ENCODE data around the gene SCFD2. TPM values are rescaled to one million over a fixed set of nuclear protein-coding genes. Genes with fewer than 3 reads are reported as not detected.
A peak's percentile ranks its signal among the peaks of the same experiment; 100 is the strongest.
"Not testable (repeated sequence)": the region's sequence is repeated elsewhere in the genome, so short reads cannot be mapped to it uniquely, and the experiment has no call there.

The SCFD2 gene
- total and polyA plus RNA-seq, 7 experiments from 2014 or later: 13.4 to 32.8 (median 20.8) TPM

DNA sequence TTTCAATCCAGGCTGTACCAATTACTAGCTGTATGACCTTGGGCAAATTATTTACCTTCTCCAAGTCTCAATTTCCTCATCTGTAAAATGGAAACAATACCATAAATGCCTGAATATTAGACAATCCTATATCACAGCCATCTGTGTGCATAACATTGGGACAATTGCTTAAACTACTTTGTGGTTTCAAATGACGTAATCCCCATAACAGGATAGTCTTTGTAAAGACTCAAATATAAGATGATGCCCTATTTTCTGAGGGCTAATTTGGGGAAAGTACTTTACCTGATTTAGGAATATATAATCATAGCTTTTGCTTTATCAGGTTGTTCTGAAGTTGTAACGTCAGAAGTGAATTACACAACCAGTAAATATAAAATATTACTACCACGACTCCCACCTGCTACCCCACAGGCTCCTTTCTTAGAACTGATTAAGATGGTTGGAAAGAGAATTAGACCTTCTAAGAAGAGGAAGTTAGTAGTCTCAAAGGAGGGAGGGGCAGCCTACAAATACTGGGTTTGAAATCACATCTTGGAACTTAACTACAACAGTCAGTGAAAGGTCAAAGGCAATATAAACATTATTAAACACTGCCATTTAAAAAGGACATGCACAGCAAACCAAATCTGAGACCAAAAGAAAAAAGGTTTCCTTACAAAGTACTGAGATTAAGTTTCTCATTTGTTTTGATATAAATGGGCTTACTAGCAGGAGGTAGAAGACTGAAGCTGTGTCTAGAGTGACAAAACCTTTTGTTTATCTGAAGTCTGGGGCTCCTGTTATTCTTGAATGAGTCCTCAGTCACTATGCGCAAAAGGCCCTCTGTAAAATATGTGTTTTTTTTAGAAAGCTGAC lies 215.0 kb downstream of the SCFD2 start:
- Histone ChIP-seq H3K4me1 (ENCODE audit: control insufficient read depth in 2 of 2, insufficient read depth in 2 of 2, low read length in 2 of 2) (no peaks in the 10 kb centered on the region), H3K27ac (ENCODE audit: low read depth, low read length) (no peak overlapping the region), H3K36me3 (ENCODE audit: control insufficient read depth in 2 of 3, insufficient read depth in 3 of 3, low read length in 3 of 3) (peaks cover 0 to 5% (median 0%) of the 10 kb centered on the region in 3 experiments), H3K9me3 (ENCODE audit: control insufficient read depth in 2 of 3, low read length in 3 of 3) (no peaks in the 10 kb centered on the region), H3K4me3 (ENCODE audit: low read length) (no peak overlapping the region), H3K27me3 (ENCODE audit: control insufficient read depth in 2 of 2, insufficient read depth in 2 of 2, low read length in 2 of 2) (no peaks in the 10 kb centered on the region)
- ChIA-PET CTCF (no interaction called here), POLR2A (interaction anchor here (0.6 kb wide), 1 partner anchor 31 kb away, joined by 3 read pairs; no protein-coding TSS in a partner anchor)
- DNase-seq (no peak), ATAC-seq (no peak)
- Mint-ChIP-seq H3K9me3 (peaks cover 0 to 13% (median 5%) of the 10 kb centered on the region in 11 donors), H3K27me3 (no peaks in the 10 kb centered on the region), H3K36me3 (peaks cover 7 to 53% (median 40%) of the 10 kb centered on the region in 5 donors), H3K27ac (peak overlapping the region in 2 of 9 donors; percentile 32 to 52), H3K4me1 (peaks cover 0 to 6% (median 0%) of the 10 kb centered on the region in 7 donors), H3K4me3 (no peak overlapping the region)
- intact Hi-C loops (cut with micrococcal nuclease): no loop called here

DNA sequence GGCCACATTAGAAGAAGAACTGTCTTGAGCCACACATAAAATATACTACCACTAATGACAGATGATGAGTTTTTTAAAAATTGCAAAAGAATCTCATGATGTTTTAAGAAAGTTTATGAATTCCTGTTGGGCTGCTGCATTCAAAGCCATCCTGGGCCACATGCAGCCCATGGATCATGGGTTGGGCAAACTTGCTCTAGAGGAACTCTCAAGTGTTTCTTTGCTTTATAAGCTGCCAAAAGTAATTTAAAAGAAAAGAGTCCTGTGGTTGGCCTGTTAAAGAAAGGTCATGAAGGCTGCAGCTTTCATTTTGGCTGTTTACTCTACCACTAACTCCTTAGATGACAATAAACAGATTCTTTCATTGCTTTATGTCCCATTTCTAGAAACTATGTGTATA lies 218.2 kb downstream of the SCFD2 start:
- Histone ChIP-seq H3K4me1 (ENCODE audit: control insufficient read depth in 2 of 2, insufficient read depth in 2 of 2, low read length in 2 of 2) (no peaks in the 10 kb centered on the region), H3K36me3 (ENCODE audit: control insufficient read depth in 2 of 3, insufficient read depth in 3 of 3, low read length in 3 of 3) (peaks cover 0 to 10% (median 7%) of the 10 kb centered on the region in 3 experiments), H3K27me3 (ENCODE audit: control insufficient read depth in 2 of 2, insufficient read depth in 2 of 2, low read length in 2 of 2) (no peaks in the 10 kb centered on the region), H3K27ac (ENCODE audit: low read depth, low read length) (no peak overlapping the region), H3K4me3 (ENCODE audit: low read length) (no peak overlapping the region), H3K9me3 (ENCODE audit: control insufficient read depth in 2 of 3, low read length in 3 of 3) (no peaks in the 10 kb centered on the region)
- no peaks in the 10 kb centered on the region for H3K9me3 Mint-ChIP-seq
- no peak overlapping the region for H3K27ac Mint-ChIP-seq
- ChIA-PET CTCF (interaction anchor here (0.6 kb wide), 1 partner anchor 46 kb away, joined by 3 read pairs; no protein-coding TSS in a partner anchor), POLR2A (no interaction called here)
- DNase-seq (no peak), ATAC-seq (no peak)
- H3K36me3 Mint-ChIP-seq: peaks cover 0 to 47% (median 25%) of the 10 kb centered on the region in 5 donors
- intact Hi-C loops (cut with micrococcal nuclease): no loop called here
- H3K4me3 Mint-ChIP-seq: no peak overlapping the region
- no peaks in the 10 kb centered on the region for H3K27me3 Mint-ChIP-seq
- H3K4me1 Mint-ChIP-seq: peaks cover 0 to 3% (median 0%) of the 10 kb centered on the region in 7 donors

DNA sequence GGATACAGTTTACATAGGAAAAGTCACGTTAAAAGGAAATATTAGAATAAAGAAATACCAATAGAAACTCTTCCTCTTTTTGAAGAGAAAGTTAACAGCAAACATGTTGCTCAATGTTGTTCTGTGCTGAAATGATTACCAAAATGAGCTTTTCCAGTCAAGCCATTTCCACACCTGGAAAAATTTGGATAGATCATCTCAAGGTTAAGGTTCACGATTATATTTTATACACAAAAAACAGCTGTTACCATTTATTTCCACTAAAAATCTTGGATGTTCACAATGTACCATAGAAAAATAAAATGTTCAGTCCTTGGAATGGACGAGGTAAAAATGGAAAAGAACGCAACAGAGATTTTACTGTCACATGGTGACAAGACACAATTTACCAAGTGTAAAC lies 218.7 kb downstream of the SCFD2 start:
- no peak overlapping the region for H3K4me3 ChIP-seq (ENCODE audit: low read length)
- H3K36me3 Mint-ChIP-seq: peaks cover 0 to 52% (median 25%) of the 10 kb centered on the region in 5 donors

GRCh38 chr4:53141308-53141707 lies 224.6 kb downstream of the SCFD2 start:
- intact Hi-C loops (cut with micrococcal nuclease): no loop called here
- no peak for ATAC-seq
- H3K4me3 Mint-ChIP-seq: no peak overlapping the region
- no peak overlapping the region for H3K27ac ChIP-seq (ENCODE audit: low read depth, low read length)
- DNase-seq: no peak
- CTCF ChIA-PET: no interaction called here
- H3K9me3 Mint-ChIP-seq: peaks cover 0 to 18% (median 2%) of the 10 kb centered on the region in 11 donors
- H3K27me3 ChIP-seq (ENCODE audit: control insufficient read depth in 2 of 2, insufficient read depth in 2 of 2, low read length in 2 of 2): no peaks in the 10 kb centered on the region
- peaks cover 0 to 14% (median 0%) of the 10 kb centered on the region in 7 donors for H3K4me1 Mint-ChIP-seq
- H3K9me3 ChIP-seq (ENCODE audit: control insufficient read depth in 2 of 3, low read length in 3 of 3): no peaks in the 10 kb centered on the region
- H3K4me1 ChIP-seq (ENCODE audit: control insufficient read depth in 2 of 2, insufficient read depth in 2 of 2, low read length in 2 of 2): no peaks in the 10 kb centered on the region
- peaks cover 0 to 57% (median 45%) of the 10 kb centered on the region in 5 donors for H3K36me3 Mint-ChIP-seq
- POLR2A ChIA-PET: no interaction called here
- H3K27me3 Mint-ChIP-seq: no peaks in the 10 kb centered on the region
- peaks cover 0 to 10% (median 7%) of the 10 kb centered on the region in 3 experiments for H3K36me3 ChIP-seq (ENCODE audit: control insufficient read depth in 2 of 3, insufficient read depth in 3 of 3, low read length in 3 of 3)
- H3K27ac Mint-ChIP-seq: no peak overlapping the region
- no peak overlapping the region for H3K4me3 ChIP-seq (ENCODE audit: low read length)

More for the DNA sequence above, 218.7 kb downstream of the SCFD2 start:
- H3K27me3 Mint-ChIP-seq: no peaks in the 10 kb centered on the region
- POLR2A ChIA-PET: no interaction called here
- Histone ChIP-seq H3K9me3 (ENCODE audit: control insufficient read depth in 2 of 3, low read length in 3 of 3) (no peaks in the 10 kb centered on the region), H3K4me1 (ENCODE audit: control insufficient read depth in 2 of 2, insufficient read depth in 2 of 2, low read length in 2 of 2) (no peaks in the 10 kb centered on the region), H3K27ac (ENCODE audit: low read depth, low read length) (no peak overlapping the region), H3K27me3 (ENCODE audit: control insufficient read depth in 2 of 2, insufficient read depth in 2 of 2, low read length in 2 of 2) (no peaks in the 10 kb centered on the region), H3K36me3 (ENCODE audit: control insufficient read depth in 2 of 3, insufficient read depth in 3 of 3, low read length in 3 of 3) (peaks cover 0 to 10% (median 7%) of the 10 kb centered on the region in 3 experiments)
- peaks cover 0 to 3% (median 0%) of the 10 kb centered on the region in 7 donors for H3K4me1 Mint-ChIP-seq
- H3K9me3 Mint-ChIP-seq: no peaks in the 10 kb centered on the region
- no peak for DNase-seq
- no peak overlapping the region for H3K4me3 Mint-ChIP-seq
- CTCF ChIA-PET: interaction anchor here (0.6 kb wide), 1 partner anchor 47 kb away, joined by 3 read pairs; no protein-coding TSS in a partner anchor
- H3K27ac Mint-ChIP-seq: no peak overlapping the region
- intact Hi-C loops (cut with micrococcal nuclease): no loop called here
- no peak for ATAC-seq

- ATAC-seq; POLR2A ChIA-PET; H3K4me3 ChIP-seq (ENCODE audit: low read length); H3K27ac Mint-ChIP-seq; H3K4me3 Mint-ChIP-seq; intact Hi-C loops (cut with micrococcal nuclease); H3K36me3 ChIP-seq (ENCODE audit: control insufficient read depth in 2 of 3, insufficient read depth in 3 of 3, low read length in 3 of 3); H3K27me3 Mint-ChIP-seq; H3K9me3 ChIP-seq (ENCODE audit: control insufficient read depth in 2 of 3, low read length in 3 of 3); H3K27ac ChIP-seq (ENCODE audit: low read depth, low read length); DNase-seq; CTCF ChIA-PET; H3K4me1 ChIP-seq (ENCODE audit: control insufficient read depth in 2 of 2, insufficient read depth in 2 of 2, low read length in 2 of 2); H3K27me3 ChIP-seq (ENCODE audit: control insufficient read depth in 2 of 2, insufficient read depth in 2 of 2, low read length in 2 of 2): not testable (repeated sequence)
- peaks cover 0 to 18% (median 2%) of the 10 kb centered on the region in 11 donors for H3K9me3 Mint-ChIP-seq
- H3K36me3 Mint-ChIP-seq: peaks cover 0 to 50% (median 32%) of the 10 kb centered on the region in 5 donors
- H3K4me1 Mint-ChIP-seq: peaks cover 0 to 14% (median 0%) of the 10 kb centered on the region in 7 donors
Observed at GRCh38 chr4:53139256-53139655, 226.6 kb downstream of the SCFD2 start.

DNA sequence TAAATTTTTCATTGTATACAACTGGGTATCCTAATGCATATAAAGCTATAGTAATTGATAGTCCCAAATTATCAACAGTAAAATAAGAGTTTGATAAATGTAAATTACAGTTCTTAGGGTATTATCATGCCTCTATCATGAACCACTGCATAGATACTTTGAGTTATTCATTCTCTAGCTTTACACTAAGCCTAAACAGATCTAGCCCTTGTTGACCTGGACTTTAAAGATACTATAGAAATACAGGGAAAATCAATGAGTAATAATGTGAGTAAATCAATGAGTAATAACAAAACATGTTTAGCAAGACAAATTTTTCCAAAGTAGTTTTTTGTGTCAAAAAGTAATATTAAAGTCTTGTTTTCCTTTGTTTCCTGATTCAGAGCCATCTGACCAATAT lies 228.4 kb downstream of the SCFD2 start:
- intact Hi-C loops (cut with micrococcal nuclease): no loop called here
- POLR2A ChIA-PET: no interaction called here
- H3K9me3 ChIP-seq (ENCODE audit: control insufficient read depth in 2 of 3, low read length in 3 of 3): no peaks in the 10 kb centered on the region

More for the DNA sequence above, 228.4 kb downstream of the SCFD2 start:
- DNase-seq: no peak
- ATAC-seq: no peak
- H3K27ac Mint-ChIP-seq: no peak overlapping the region
- H3K27me3 Mint-ChIP-seq: no peaks in the 10 kb centered on the region
- no peak overlapping the region for H3K4me3 Mint-ChIP-seq
- Histone ChIP-seq H3K4me3 (ENCODE audit: low read length) (no peak overlapping the region), H3K27me3 (ENCODE audit: control insufficient read depth in 2 of 2, insufficient read depth in 2 of 2, low read length in 2 of 2) (no peaks in the 10 kb centered on the region), H3K4me1 (ENCODE audit: control insufficient read depth in 2 of 2, insufficient read depth in 2 of 2, low read length in 2 of 2) (no peaks in the 10 kb centered on the region), H3K27ac (ENCODE audit: low read depth, low read length) (no peak overlapping the region), H3K36me3 (ENCODE audit: control insufficient read depth in 2 of 3, insufficient read depth in 3 of 3, low read length in 3 of 3) (no peaks in the 10 kb centered on the region)
- H3K4me1 Mint-ChIP-seq: peaks cover 0 to 12% (median 0%) of the 10 kb centered on the region in 7 donors
- peaks cover 0 to 18% (median 2%) of the 10 kb centered on the region in 11 donors for H3K9me3 Mint-ChIP-seq
- H3K36me3 Mint-ChIP-seq: peaks cover 5 to 54% (median 31%) of the 10 kb centered on the region in 5 donors
- CTCF ChIA-PET: no interaction called here

Measured in naive thymus-derived CD4-positive, alpha-beta T cell (primary cell).